Type B pancreatic cell (in vitro differentiated cells): ENCODE data around the gene KLHL29. TPM values are rescaled to one million over a fixed set of nuclear protein-coding genes. Genes with fewer than 3 reads are reported as not detected.
A peak's percentile ranks its signal among the peaks of the same experiment; 100 is the strongest.

Experiments used
- DNase-seq: peaks from one replicate; pipeline ENCODE4 v3.0.0; 2021; ENCODE audit warnings: mixed read lengths; ENCODE audit not compliant: unreplicated experiment; ENCODE audit errors: extremely low spot score
- H3K27ac Mint-ChIP-seq: 2 replicates; pipeline ENCODE4 v1.8.0; 2021; ENCODE audit warnings: mild to moderate bottlenecking, mixed read lengths
- H3K27me3 Mint-ChIP-seq: 2 replicates; pipeline ENCODE4 v1.8.0; 2021; ENCODE audit warnings: mixed read lengths
- H3K36me3 Mint-ChIP-seq: 2 replicates; pipeline ENCODE4 v1.8.0; 2021; ENCODE audit warnings: mixed read lengths
- H3K4me1 Mint-ChIP-seq: one replicate; pipeline ENCODE4 v1.8.0; 2021; ENCODE audit warnings: mixed read lengths; ENCODE audit not compliant: unreplicated experiment
- H3K4me3 Mint-ChIP-seq: 2 replicates; pipeline ENCODE4 v1.8.0; 2021; ENCODE audit warnings: mild to moderate bottlenecking, mixed read lengths
- H3K9me3 Mint-ChIP-seq: 2 replicates; pipeline ENCODE4 v1.8.0; 2021; ENCODE audit warnings: mixed read lengths
- CTCF ChIP-seq: fragments of 200-600 bp; sonication (generic); conservative IDR thresholded peaks from 2 replicates; pipeline ENCODE4 v1.5.0; 2021; ENCODE audit warnings: antibody characterized with exemption, mild to moderate bottlenecking
- total RNA-seq: library from RNA; stranded (reverse); gene quantifications from 2 replicates; pipeline ENCODE4 v1.2.1, GENCODE V29; 2021; ENCODE audit warnings: low replicate concordance

The KLHL29 gene
- total RNA-seq, 1 donor from 2014 or later, result 24.1 TPM

- Mint-ChIP-seq H3K27ac (no peak overlapping the region), H3K36me3 (peaks cover 4% of the 10 kb centered on the region), H3K27me3 (no peaks in the 10 kb centered on the region), H3K4me1 (peaks cover 22% of the 10 kb centered on the region), H3K9me3 (no peaks in the 10 kb centered on the region), H3K4me3 (no peak overlapping the region)
- no peak for DNase-seq
- TF ChIP-seq CTCF, result no peak
Measured at GRCh38 chr2:23427350-23427749, 42.4 kb downstream of the KLHL29 start.

- H3K4me1 Mint-ChIP-seq, result peaks cover 22% of the 10 kb centered on the region
- peaks cover 4% of the 10 kb centered on the region for H3K36me3 Mint-ChIP-seq
- H3K4me3 Mint-ChIP-seq, result no peak overlapping the region
- H3K27ac Mint-ChIP-seq, result no peak overlapping the region
- no peaks in the 10 kb centered on the region for H3K27me3 Mint-ChIP-seq
- DNase-seq, result peak; percentile 27
- no peak for TF ChIP-seq CTCF
- H3K9me3 Mint-ChIP-seq, result no peaks in the 10 kb centered on the region
Measured at GRCh38 chr2:23427976-23428375, 43.0 kb downstream of the KLHL29 start.

- Mint-ChIP-seq H3K9me3 (no peaks in the 10 kb centered on the region), H3K4me3 (no peak overlapping the region), H3K27ac (no peak overlapping the region), H3K36me3 (peaks cover 4% of the 10 kb centered on the region), H3K27me3 (no peaks in the 10 kb centered on the region), H3K4me1 (peaks cover 18% of the 10 kb centered on the region)
- DNase-seq, result peak; percentile 43
- no peak for TF ChIP-seq CTCF
Measured at GRCh38 chr2:23429036-23429435, 44.1 kb downstream of the KLHL29 start.

GRCh38 chr2:23430263-23430662 lies 45.3 kb downstream of the KLHL29 start:
- H3K27ac Mint-ChIP-seq, result no peak overlapping the region
- H3K9me3 Mint-ChIP-seq, result peaks cover 6% of the 10 kb centered on the region
- TF ChIP-seq CTCF, result no peak
- H3K36me3 Mint-ChIP-seq, result peaks cover 4% of the 10 kb centered on the region
- DNase-seq, result no peak
- no peaks in the 10 kb centered on the region for H3K27me3 Mint-ChIP-seq
- no peak overlapping the region for H3K4me3 Mint-ChIP-seq
- peaks cover 27% of the 10 kb centered on the region for H3K4me1 Mint-ChIP-seq

- H3K27ac Mint-ChIP-seq, result no peak overlapping the region
- peaks cover 6% of the 10 kb centered on the region for H3K9me3 Mint-ChIP-seq
- H3K4me3 Mint-ChIP-seq, result no peak overlapping the region
- peaks cover 4% of the 10 kb centered on the region for H3K36me3 Mint-ChIP-seq
- TF ChIP-seq CTCF, result no peak
- peak; percentile 39 for DNase-seq
- peaks cover 21% of the 10 kb centered on the region for H3K4me1 Mint-ChIP-seq
- no peaks in the 10 kb centered on the region for H3K27me3 Mint-ChIP-seq
Measured at GRCh38 chr2:23432531-23432930, 47.6 kb downstream of the KLHL29 start.

GRCh38 chr2:23433282-23433681 lies 48.3 kb downstream of the KLHL29 start:
- no peak overlapping the region for H3K27ac Mint-ChIP-seq
- H3K27me3 Mint-ChIP-seq, result no peaks in the 10 kb centered on the region

More at GRCh38 chr2:23433282-23433681, 48.3 kb downstream of the KLHL29 start:
- TF ChIP-seq CTCF, result no peak
- Mint-ChIP-seq H3K4me3 (no peak overlapping the region), H3K4me1 (peaks cover 21% of the 10 kb centered on the region), H3K36me3 (peaks cover 4% of the 10 kb centered on the region), H3K9me3 (peaks cover 6% of the 10 kb centered on the region)
- DNase-seq, result peak; percentile 22
